HG02623 (cell line): ENCODE measurements around the gene LNX2.

Experiments used
- ATAC-seq: cut with Tn5 transposase; IDR thresholded peaks from one replicate; pipeline ENCODE4 v1.9.1; 2021; ENCODE audit warnings: moderate library complexity; ENCODE audit not compliant: unreplicated experiment

The LNX2 gene

GRCh38 chr13:27620377-27621115, at the start of gene LNX2:
Gene LNX2, minus strand, starts transcription at chr13:27620529. Its CDS starts 38,826 bp downstream, at chr13:27581703.
- peak; percentile 88 for ATAC-seq

GRCh38 chr13:27667946-27668345, 47.6 kb upstream of the LNX2 start:
- no peak for ATAC-seq

GRCh38 chr13:27666951-27667350, 46.6 kb upstream of the LNX2 start:
- no peak for ATAC-seq

- ATAC-seq = no peak
These were observed 45.4 kb upstream of the LNX2 start for GRCh38 chr13:27665761-27666160.

- ATAC-seq = no peak
These were observed 45.0 kb upstream of the LNX2 start for GRCh38 chr13:27665333-27665732.

DNA sequence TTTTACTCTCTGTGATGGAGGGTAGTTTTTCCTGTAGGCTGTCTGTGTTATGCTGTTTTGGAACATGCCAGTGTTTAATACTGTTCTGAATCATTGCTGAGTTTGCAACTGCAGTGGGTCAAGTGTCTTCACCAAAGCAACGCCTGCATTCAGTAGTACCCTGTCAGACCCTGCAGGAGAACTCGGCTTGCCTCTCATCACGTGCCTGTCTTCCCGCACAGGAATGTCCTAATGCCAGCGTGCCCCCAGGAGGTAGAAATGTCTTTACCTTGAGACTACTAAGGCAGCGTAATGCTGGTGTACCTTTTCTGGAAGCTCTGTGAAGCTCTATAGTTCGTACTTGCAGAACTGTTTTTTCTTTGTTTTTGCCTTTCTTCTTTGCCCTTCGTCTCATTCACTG, 43.6 kb upstream of the LNX2 start:
- ATAC-seq = no peak

DNA sequence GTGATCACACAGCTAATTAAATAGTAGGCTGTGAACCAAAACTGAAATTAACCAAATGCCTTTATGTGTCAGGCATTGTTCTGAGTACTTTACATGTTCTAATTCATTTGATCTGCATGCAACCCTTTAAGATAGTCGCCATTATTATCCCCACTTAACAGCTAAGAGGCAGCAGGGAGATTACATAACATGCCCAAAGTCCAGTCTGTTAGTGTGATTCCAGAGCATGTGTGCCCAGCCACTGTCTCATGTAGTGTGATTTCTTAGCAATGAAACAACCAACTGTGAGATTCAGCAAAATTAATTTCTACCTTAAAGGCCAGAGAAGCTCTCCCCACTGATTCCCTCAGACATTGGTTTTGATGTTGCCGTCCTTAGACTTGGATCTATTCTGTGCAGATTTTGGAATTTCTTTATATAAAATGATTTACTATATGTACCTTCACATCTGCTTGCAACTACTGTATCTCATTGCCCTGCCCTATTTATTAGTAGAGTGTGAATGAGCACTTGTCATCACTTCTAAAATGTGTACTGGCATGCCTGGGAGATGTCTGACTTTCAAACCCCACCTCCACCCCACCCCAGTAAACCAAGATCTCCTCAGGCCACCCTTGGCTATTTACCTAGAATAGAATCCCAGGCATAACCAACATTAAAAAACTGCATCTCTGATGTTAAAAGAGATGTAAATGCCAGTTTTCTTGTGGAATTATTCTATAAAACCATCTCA, 42.6 kb upstream of the LNX2 start:
- no peak for ATAC-seq

DNA sequence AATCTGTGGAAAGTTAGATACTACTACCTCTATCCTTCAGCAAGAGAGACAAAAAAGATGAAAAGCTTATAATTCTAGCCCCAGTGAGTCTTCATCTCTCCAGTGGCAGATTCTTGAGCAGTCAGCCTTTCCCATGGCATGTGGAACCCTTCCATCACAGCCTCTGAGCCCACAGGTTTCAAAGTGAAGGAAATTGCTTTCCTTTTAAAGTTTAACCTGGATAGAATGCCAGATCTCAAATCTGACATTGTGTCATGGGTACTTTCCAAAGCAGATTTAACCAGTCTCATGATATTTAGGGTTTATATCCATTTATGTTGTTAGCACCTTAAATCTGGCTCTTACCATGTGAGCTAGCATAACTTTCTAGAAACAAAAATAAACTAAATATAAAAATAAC, 40.7 kb upstream of the LNX2 start:
- ATAC-seq = no peak

DNA sequence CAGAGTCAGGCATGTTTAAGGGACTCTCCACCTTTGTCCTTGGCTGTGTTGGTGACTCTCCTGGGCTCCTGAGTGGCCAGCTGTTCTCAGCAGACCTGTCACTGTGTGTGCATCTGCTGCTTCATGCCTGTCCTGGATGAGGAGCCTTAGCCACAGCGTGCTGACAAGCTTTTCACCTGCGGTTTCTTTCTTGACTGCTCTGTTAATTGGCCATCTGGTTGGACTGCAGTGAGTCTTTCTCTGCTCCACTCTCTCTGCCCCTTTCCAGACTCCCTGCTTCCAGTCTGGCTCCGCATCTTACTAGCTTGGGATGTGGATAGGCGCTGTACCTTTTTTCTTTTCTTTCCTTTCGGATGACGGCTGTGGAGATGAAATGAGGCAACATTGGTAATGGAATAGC, 40.2 kb upstream of the LNX2 start:
- no peak for ATAC-seq

DNA sequence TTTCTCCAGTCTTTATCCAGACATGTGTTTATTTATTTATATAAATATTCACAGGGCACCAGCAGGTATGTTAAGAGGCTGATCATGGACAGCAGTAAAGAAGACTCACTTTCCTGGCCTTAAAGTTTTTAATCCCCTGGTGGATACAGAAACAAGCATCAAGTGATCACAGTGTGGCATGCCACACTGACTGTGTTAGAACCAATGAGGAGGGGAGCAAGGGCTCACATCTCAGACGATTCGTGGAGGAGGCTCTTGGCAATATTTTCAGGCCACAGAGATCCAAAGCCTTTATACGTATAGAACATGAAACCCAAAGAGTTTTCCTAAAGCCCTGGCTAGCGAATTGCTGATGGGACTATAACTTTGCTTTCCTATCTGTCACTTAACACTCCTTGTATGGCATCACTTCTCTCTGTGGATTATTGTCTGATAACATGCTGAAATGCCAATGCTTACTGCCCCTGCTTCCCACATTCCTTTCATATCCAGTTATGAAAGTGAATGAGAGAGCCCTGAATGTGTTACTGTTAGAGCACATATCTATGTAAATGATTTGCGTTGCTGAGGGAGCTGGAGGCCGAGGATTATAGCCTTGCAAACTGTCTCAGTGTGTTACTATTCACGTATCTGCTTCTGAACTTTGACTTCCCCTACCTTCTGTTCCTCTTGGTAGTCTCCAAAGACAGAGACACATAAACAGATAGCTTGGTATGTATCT, 39.0 kb upstream of the LNX2 start:
- ATAC-seq = no peak

DNA sequence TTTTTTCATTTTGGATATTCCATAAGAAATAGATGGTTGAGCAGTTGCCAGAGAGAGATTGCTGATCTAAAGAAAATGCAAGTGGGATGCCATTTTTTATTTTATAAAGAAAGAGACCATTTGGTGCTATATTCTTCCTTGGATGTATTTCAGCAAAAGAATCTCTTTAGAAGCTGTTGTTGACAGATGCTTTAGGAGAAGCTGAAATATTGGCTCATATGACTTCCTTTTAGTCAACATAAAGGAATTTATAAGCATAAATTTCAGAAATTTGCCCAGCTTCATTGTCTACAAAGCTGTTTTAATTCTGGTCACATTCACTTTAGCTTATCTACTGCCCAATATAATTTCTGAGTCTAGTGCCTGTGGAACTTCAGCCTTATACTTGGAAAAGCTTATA, 38.2 kb upstream of the LNX2 start:
- no peak for ATAC-seq

DNA sequence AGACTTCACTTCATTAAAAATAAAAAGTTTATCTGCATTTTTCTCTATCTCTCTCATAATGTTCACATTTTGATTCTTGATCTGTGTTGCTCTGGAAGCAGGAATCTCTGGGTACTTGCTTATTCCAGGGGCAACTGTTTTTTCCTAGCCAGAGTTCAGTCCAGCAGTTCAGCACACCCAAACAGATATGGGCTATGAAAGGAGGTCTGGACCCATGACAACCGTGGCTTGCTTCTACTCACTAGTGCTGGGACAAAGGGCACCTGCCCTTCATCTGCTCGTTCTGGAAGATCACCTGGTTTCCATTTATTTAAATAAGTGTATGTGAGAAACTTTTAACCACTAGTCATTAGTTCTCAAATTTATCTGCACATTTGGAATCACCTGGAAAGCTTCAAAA, 37.4 kb upstream of the LNX2 start:
- ATAC-seq = no peak

DNA sequence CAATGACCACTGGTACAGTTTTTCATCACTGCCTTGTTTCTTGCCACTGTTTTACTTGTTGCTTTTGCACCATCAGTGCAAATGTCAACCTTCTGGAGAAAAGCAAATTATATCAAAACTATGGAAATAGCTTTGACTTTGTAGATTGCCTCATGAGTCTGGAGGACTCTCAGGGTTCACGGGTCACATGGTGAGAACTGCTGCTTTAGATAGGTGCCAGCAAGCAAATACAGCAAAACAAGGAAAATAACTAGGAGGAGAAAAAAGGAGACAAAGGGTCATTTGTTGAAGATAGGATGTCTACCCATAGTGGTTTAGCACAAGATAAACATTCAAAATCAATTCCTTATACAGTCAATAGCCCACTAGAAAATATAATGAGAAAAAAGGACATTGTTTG, 34.5 kb upstream of the LNX2 start:
- no peak for ATAC-seq

GRCh38 chr13:27654059-27654458, 33.7 kb upstream of the LNX2 start:
- no peak for ATAC-seq

- no peak for ATAC-seq
These were observed 30.0 kb upstream of the LNX2 start for GRCh38 chr13:27650312-27650711.

GRCh38 chr13:27644302-27644701, 24.0 kb upstream of the LNX2 start:
- no peak for ATAC-seq

DNA sequence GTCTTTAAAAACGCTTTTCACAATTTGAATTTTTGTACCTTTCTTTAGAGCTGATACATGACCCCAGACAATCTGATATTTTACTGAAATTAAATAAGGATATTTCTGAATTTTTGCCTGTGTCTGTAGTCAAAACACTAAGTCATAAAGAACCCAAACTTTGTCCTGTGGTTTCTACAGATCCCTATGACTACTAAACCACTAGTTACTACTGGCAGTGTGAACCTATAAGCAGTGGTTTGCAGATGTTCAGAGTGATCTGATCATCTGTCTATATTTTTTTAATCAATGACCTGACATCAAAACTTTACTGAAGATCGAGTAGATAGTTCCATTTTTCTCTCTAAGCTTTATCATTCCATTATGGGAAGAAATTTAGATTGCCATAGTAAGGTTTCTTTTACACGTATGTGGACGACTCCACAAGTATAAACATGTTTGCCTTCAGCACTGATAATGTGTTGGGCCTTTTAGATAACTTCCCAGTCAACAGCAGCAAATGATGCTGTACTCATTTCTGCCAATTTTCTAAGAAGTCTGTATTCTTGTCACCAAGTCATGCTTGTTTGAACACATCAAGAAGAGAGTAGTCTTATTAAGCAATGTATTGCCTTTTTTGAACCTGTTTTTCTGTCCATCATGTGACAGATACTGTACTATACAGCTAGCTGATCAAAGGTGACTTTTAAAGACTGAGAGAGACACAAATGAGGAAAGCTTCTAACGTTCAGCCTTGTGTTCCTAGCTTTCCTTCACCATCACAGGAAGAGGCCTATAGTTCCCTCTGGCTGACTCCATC, 23.2 kb upstream of the LNX2 start:
- ATAC-seq = no peak

DNA sequence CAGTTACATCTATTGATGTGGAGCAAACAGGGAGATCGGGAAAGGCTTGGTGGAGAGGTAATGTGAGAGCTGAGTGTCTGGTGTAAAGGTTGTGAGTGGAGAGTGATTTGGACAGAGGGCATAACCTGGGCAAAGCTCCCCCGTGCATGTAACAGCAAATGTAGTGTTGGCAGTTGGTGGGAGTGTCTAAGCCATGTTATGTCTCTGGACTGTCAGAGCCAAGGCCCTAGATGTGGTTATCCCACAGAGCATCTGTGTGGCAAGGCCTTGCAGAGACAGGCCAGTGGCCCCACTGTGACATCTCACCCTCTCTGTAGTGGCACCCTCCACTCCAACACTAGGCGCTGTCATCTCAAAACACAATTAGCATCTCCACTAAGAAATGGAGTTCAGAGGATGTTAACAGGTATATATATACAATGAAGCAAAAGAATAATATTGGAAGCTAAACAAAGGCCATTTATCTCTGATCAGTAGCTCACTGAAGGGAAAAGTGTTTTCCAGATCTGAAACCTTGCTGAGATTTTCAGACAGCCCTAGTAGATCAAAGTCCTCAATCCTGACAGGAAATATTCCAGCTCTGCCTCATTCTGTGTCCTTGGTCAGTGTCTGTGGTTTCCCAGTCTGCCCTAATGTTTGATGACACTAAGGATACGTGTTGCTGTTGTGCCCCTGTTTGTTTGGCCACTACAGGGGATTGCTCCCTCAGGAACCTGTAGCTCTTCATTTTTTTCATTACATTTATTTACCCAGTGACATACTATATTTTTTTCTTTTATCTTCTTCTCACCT, 21.6 kb upstream of the LNX2 start:
- ATAC-seq = no peak

DNA sequence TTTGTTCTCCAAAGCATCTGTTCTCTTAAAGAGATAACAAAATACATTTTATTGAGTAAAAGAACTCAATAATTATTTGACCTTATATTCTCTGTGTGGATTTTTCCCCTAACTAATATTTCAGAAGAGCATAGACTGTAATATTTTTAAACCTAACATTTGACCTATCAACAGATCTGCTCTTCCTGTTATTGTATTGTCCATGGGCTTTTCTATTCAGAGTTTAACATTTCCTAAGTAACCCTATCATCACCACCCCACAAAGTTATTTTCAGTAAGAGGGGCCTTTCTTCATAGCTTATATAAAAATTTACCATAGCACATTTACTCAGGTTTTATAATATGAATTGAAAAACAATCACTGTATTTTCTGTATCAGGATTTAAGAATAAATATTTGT, 18.9 kb upstream of the LNX2 start:
- ATAC-seq = no peak

- no peak for ATAC-seq
These were observed 18.2 kb upstream of the LNX2 start for GRCh38 chr13:27638521-27638920.
